NCI-H510A treated with DMSO at 0.1 percent for 48 hours (cell line): ENCODE data around the gene YY1.
"Not testable (repeated sequence)": the region's sequence is repeated elsewhere in the genome, so short reads cannot be mapped to it uniquely, and the experiment has no call there.

Experiments used
- DNase-seq: peaks from one replicate; lab custom pipeline; 2025; lab: John Stamatoyannopoulos, UW

YY1 gene

DNA sequence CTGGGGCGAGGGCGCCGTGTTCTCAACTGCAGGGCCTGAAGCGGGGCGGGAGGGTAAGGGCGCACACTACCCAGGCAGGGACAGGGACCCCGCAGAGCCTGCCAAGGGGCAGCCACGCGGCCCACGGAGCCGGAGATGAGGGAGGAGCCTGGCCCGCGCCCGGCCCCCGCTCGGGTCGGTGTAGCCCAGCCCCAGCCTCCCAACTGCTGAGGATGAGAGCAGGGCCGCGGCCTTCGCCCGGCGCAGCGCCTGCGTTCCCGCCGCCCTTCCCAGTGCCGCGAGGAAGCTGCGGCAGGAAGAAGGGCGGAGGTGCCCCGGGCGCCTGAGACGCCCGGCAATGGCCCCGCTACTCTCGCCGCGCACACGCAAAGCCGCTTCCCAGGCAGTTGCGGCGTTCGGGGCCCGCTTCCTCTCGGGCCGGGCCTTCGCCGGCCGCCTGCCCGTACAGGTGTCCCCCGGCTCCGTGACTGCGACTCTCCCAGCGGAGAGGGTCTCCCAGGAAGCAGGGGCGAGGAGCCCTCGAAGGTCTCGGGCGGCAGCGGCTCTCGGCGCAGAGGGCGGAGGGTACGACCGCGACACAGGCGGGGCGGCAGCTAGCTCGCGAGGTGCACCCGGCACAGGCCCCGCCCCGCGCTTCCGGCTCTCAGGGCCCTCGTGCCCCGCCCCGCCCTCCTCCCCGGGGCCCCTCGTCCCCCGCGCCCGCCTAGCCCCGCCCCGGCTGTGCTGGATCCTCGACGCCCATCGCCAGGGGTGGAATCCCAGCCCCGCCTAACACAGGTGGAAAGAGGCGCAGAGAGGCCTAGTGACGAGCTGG lies 24.8 kb upstream of the YY1 start:
- peak; percentile 86 for DNase-seq

DNA sequence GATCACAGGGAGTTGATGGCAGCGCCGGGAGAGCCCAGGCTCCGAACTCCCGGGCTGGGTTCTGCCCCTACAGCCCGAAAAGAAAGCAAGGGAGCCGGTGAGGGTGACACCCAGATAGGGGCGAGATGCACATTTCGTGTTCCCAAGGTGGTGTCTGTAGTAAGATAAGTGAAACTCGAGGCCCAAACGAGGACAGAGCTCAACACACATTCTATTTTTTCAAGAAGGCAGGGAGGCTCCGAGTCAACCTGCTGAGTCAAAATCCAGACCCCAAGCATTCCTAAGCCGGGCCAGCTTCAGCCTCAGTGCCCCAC lies 24.2 kb upstream of the YY1 start:
- peak; percentile 74 for DNase-seq

DNA sequence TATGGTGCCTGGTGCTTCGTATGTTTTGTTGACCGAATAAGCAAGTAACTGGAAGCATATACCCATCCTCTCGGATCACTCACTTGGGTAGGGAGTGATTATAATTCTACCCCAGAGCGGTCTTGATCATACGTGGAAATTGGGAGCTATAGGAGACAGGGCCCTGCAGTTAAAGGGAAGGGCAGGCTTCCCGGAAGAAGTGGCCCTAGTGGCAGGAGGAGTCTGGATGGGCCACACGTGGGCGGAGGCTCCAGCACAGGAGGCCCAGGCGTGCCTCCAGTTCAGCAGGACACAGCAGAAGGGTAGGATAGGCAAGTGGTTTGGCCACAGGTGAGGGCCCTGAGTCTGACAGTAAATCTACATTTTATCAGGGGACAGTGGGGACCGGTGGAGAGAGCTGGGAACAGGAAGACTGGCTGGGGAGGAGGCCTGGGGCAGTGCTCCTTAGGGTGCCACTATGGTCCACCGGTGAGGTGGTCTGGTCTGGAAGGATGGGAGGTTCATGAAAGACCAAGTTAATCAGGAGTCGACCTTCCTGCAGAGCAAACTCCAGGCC lies 23.5 kb upstream of the YY1 start:
- no peak for DNase-seq

DNA sequence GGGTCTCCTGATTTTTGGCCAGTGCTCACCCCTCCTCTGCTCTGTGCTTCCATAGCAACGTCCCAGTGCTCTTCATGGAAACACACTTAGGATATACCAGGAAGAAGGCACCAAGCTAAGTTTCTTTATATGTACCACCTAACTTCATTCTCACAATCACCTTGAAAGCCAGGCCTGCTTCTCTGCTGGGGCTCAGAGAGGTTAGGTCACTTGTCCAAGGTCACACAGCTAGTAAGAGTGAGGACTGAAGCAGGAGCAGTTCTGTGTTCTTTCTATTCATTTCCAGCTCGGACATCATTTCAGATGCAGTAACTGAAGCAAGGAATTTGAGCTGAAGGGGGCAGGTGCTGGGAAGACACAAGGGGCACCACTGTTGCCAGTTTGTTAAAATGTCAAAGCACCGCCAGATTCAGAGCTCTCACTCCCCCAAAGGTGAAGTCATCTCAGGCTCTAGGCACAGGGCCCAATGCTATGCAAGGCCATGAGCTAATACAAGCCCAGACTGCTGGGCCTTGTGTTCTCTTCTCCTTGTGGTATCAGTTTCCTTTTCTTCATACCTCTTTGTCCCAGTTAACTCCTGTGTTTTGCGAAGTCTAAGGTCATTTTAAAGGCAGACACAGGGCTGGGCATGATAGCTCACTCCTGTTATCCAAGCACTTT lies 19.7 kb upstream of the YY1 start:
- no peak for DNase-seq

DNA sequence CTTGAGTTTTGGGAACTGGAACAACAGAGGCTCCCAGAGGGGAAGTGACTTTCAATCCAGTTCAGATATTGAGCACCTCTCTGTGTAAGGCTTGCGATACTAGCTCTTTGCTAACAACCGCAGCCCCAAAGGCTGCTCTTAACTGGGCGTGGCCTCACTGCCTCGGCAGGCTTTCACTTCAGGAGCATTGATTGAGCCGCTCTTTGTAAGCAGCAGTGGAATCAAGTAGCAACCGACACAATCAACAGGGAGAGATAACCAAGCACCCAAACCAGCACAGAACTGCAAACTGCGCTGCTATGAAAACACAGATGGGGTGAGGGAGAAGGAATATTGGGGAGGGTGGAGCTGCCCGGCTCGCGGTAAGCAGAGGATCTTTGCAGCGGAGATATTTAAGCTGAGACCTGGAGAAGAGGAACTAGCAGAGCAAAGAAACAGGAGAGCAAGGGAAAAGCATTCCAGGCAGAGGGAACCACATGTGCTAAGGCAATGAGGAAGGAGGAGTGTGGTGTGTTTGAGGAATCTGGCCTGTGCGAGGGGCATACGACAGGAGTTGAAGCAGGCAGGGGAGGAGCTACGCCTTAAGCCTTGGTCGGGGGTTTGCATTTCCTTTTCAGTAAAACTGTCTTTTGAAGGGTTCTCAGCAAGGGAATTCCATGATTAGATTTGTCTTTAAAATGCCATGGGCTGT lies 17.3 kb upstream of the YY1 start:
- peak; percentile 71 for DNase-seq

DNA sequence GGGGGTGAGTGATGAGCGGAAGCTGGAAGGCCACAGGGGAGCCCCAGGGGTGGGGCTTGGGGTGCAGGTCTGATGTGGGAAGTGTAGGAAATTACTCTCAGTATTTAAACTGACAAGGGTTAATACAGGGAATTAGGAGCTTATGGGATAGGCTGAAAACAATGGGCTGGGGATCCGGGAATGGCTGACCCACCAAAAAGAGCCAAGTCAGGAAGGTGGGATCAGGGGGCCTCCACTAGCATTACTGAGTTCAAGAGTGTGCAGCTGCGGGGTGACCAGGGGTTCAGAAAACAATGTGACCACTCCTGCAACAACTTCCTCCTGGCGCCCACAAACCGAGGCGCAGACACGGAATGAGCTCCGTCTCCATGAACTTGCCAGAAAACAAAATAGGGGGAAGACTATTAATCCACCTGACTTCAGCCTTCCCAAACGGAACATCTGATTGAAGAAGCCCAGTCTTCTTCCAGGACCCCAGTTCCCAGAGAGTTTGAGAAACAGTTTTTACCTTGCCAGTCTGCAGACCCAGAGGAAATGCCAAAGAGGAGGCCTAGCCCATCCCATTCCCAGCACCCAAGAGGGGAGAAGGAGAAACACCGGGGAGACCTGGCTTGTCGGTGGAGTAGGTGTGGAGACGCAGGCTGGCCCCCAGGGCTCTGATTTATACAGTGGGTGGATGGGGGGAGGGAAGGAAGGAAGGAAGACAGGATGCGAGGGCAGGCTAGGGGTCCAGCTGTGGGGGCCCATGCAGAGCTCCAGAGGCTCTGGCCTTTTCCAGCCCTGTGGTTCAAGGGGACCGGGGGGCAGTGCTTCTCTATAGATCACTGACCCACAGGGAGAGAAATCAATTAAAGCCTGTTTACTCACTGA lies 16.5 kb upstream of the YY1 start:
- DNase-seq = no peak

DNA sequence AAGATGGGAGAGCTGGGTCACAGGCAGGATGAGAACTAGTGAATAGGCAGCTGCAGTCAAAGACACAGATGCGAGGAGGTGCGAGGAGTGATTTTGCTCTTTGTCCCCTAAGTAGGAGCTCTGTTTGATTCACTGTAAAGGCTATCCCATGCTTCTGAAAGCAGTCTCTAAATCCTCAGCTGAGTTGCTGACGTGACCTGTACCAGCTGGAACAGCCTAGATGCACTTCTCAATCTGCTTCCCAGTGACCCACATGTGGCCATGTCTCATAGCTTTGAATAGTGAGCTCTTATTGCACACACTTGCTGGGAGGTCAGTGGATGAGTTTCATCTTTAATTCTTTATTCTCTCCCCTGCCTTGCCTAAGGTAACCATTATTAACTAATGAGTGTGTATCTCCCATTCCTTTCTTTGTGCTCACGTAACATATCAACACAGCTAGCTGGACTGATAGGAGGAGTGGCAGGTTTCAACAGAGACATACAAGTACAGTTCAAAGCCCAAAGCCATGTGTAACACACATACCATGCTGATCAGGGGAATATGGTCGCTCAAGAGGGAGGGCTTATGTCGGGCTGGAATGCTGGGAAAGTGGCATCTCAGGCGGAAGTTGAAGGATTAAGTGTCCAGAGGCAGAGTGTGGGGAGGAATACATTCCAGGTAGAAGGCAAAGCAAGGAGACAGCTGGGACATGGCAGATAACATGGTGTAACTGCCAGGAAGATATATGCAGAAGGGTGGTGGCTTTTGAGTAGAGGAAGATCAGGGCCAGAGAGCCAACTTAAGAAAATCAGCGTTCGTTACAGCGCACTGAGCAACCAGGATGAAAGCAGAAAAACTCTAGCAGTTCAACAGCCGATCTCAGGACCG lies 15.4 kb upstream of the YY1 start:
- no peak for DNase-seq

DNA sequence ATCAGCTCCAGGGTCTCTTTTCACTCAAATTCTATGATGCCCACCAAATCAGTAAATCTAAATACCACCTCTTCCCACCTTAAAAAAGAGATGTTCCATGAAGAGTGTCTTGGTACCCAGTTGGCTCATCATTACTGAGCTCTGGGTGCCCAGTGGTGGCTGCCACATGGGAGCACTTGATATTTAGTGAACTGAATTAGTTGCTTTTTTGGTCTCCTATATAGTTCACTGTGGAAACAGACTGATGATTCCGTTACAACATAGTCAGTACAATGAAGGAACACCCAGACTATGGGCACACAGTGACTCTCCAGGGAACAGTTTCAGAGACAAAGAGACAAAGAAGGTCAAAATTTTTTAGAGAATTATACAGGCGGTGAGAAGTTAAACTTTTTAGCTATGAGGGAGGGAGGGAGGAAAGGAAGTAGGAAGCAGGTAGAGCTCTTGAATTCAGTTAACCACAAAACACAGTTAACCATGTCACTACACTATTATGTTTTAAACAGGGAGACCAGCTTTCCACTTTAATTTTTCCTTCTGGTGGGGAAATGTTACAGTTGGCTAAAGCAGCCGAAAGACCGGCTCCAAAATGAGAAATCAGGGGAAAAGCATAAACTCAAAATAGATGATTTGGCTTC lies 14.6 kb upstream of the YY1 start:
- no peak for DNase-seq

DNA sequence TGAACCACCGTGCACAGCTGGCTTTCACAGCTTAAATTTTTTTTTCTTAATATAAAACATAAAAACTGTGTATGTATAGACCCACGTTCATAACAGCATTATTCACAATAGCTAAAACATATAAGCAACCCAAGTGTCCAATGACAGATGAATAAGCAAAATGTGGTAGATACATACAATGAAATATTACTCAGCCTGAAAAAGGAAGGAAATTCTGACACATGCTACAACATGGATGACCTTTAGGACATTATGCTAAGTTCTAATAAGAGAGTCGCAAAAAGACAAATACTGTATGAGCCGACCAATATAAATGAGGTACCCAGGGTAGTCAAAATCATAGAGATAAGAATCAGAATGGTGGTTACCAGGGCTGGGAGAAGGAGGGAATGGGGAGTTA lies 13.8 kb upstream of the YY1 start:
- no peak for DNase-seq

DNA sequence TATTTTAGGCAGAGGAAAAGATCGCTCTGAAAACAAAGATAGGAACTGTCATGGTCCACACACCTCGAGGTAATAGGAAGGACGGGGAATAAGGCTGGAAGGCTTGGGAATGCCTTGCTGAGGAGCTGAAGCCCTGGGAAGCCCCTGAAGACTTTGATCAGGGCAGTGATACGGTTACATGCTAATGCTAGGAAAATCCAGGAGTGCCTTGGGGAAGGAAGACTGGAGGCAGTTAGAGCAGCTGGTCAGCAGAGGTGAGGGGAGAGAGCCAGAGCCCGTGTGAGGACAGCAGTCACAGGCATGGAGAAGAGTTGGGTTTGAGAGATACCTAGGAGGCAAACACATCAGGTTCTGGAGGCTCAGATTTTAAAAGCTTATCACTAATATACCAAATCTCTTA lies 8.6 kb upstream of the YY1 start:
- DNase-seq = no peak

DNA sequence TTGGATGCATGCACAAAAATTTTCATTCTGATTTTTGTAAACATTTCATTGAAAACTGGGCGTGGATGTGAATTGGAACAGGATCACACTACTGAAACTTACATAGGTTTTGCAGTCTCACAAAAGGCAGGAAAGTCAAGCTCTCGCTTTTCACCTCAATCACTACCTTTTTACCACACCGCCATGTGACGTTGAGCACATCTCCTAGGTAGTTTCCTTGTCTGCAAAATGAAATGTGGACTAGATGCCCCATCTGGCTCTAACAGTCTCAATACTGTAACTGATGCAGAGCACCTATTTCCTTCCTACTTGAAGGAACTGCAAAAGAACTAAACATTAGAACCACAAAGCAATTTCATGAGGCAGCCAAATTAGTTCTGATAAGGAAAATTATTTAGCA lies 4.4 kb upstream of the YY1 start:
- no peak for DNase-seq

DNA sequence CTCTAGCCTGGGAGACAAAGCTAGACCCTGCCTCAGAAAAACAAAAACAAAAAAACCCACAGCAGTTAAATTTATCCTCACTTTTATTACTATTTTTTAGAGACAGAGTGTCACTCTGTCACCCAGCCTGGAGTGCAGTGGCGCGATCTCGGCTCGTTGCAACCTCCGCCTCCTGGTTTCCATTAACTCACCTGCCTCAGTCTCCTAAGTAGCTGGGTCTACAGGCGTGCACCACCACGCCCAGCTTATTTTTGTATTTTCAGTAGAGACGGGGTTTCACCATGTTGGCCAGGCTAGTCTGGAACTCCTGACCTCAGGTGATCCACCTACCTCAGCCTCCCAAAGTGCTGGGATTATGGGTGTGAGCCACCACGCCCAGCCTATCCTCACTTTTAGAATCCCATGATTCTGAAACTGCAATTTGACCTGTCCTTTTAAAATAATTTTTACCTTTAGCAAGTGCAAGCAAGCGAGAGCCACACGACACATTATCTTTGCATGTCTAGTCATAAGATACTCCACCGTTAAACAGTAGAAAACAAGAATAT lies 2.6 kb upstream of the YY1 start:
- DNase-seq = not testable (repeated sequence)

DNA sequence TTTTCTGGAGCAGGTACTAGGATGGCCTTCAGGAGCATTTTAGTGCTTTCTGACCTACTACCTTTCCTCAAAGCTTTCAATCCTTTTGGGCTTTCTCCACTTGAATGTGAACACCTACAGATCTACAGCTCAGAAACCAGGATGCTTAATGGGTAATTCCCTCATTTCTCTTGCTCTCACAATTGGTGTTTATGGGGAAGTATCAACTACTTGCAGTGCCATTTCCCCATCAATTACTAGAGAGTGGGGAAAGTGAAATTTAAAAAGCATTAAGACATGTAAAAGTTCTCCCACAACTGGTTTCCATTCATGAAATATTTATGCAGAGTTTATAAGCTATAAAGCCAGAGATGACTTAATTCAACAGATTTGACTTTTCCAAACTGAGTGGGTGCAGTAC lies 2.1 kb upstream of the YY1 start:
- DNase-seq = no peak

DNA sequence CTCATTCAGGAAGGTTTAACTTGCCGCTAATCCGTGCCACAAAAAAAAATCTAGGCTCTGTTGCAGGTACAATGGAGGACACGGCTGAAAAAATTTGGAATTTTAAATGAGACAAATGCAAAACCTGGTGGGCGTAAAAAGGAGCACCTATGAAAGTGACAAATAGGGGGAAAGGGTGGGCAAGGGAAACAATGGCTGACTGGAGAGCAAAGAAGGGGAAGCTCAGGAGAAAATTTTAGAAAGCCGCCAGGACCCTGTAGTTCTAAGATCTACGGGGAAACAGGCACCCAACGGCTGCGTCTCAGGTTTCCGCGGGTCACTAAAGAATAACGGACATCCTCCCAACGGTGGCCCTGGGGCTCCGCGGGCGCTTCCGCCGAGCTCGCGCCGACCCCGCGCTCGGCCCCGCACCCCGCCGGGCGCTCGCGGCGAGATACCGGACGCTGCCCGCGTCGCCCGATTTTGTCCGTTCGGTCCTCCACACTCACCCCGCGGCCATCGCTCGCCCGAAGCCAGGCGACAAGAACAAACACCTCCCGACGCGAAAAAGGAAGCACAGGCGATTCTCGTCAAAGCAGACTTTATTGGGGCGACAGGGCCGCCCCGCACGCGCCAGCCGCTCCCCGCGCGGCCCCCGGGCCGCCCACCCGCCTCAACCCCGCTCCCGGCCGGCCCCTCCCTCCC lies 1.1 kb upstream of the YY1 start:
- peak; percentile 35 for DNase-seq

DNA sequence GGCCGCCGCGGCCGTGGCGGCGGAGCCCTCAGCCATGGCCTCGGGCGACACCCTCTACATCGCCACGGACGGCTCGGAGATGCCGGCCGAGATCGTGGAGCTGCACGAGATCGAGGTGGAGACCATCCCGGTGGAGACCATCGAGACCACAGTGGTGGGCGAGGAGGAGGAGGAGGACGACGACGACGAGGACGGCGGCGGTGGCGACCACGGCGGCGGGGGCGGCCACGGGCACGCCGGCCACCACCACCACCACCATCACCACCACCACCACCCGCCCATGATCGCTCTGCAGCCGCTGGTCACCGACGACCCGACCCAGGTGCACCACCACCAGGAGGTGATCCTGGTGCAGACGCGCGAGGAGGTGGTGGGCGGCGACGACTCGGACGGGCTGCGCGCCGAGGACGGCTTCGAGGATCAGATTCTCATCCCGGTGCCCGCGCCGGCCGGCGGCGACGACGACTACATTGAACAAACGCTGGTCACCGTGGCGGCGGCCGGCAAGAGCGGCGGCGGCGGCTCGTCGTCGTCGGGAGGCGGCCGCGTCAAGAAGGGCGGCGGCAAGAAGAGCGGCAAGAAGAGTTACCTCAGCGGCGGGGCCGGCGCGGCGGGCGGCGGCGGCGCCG lies 381 bp downstream of the YY1 start:
- DNase-seq = no peak

DNA sequence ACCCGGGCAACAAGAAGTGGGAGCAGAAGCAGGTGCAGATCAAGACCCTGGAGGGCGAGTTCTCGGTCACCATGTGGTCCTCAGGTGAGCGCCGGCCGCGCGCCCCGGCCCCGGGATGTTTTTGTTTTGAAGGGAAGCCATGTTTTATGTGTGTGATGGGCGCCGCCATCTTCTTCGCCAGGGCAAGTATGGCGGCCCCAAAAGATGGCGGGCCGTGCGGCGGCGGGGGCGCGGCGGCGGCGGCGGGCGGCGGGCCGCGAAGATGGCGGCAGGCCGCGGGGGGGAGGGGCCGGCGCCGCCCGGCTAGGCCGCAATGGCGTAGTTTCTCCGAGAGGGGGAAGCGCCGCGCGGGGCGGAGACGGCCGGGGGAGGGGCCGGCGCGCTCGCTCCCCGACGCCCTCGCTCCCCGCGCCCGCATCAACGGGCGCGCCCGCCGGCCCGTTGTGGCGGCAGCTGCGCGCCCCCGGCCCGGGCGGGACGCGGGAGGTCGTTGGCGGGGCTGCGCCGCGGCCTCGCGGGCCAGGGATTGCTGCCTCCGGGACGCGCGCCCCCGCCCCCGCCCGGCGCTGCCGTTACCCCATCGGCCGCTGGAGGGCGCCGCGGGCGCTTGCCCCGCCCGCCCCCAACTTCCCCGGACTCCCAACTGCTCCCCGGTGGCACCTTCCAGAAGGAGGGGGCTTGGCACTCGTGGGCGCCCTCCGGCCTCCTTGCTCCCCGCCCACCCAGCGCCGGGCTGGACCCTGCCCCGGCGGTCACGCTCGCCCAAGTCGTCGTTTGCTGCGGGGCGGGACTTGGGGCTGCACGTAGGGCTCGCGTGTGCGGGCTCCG lies 1.1 kb downstream of the YY1 start:
- DNase-seq = peak; percentile 74

DNA sequence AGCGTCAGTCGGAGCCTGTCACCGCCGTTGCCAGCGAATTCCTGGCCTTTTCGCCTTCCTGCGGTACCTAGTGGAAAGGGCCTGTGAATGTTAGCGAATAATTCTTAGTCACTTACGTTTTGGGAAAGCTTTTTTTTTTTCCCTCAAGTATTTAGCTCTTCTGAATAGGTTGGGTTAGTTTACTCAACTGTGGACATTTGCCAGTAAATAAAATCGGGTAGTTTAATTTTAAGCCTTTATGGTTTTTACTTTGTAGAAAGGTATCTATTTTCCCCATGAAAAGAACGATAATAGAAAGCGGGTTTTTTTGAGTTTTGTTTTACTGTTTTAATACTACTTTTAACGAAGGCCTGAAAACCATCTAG lies 1.7 kb downstream of the YY1 start:
- DNase-seq = no peak

DNA sequence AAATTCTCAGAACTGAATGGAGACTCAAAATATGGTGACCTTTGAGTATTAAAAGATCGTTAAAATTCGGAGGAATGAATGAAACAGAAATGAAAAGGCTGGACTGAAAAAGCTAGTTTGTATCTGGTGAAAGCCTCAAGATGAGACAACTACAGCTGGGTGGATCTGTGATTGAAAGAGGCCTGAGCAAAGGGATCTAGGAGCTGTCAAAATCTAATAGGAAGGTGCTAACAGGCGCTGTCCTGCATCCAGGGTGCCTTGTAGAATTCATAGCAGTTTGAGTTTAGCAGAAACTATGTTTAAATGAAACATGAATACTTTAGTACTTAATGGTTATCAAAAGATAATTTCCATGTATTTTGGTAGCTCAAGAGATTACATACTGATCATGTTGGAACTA lies 2.3 kb downstream of the YY1 start:
- DNase-seq = no peak
